Endothelial cell (in vitro differentiated cells): ENCODE results near the gene CLDN8. TPM values are rescaled to one million over a fixed set of nuclear protein-coding genes. Genes with fewer than 3 reads are reported as not detected.

ENCODE experiments used
- DNase-seq: peaks from one replicate; pipeline ENCODE4 v3.0.0; 2021; ENCODE audit warnings: low spot score
- H3K27ac Mint-ChIP-seq: one replicate; pipeline ENCODE4 v1.8.0; 2021; ENCODE audit warnings: mixed read lengths, inconsistent platforms; ENCODE audit not compliant: unreplicated experiment
- H3K27me3 Mint-ChIP-seq: one replicate; pipeline ENCODE4 v1.8.0; 2021; ENCODE audit warnings: mild to moderate bottlenecking, moderate library complexity, mixed read lengths, inconsistent platforms; ENCODE audit not compliant: unreplicated experiment
- H3K36me3 Mint-ChIP-seq: one replicate; pipeline ENCODE4 v1.8.0; 2021; ENCODE audit warnings: mild to moderate bottlenecking, low read depth, mixed read lengths, inconsistent platforms; ENCODE audit not compliant: unreplicated experiment
- H3K4me1 Mint-ChIP-seq: one replicate; pipeline ENCODE4 v1.8.0; 2021; ENCODE audit warnings: mild to moderate bottlenecking, mixed read lengths, inconsistent platforms; ENCODE audit not compliant: unreplicated experiment
- H3K4me3 Mint-ChIP-seq: one replicate; pipeline ENCODE4 v1.8.0; 2021; ENCODE audit warnings: mild to moderate bottlenecking, mixed read lengths, inconsistent platforms; ENCODE audit not compliant: unreplicated experiment
- H3K9me3 Mint-ChIP-seq: one replicate; pipeline ENCODE4 v1.8.0; 2021; ENCODE audit warnings: mixed read lengths, inconsistent platforms; ENCODE audit not compliant: unreplicated experiment
- total RNA-seq: library from RNA; stranded (reverse); fragmentation: NEBNext Ultra II Directional; extraction: Animal tissue kit (Norgen Biotek cat#: 25700); gene quantifications from one replicate; pipeline ENCODE4 v1.2.1, GENCODE V29; 2021; ENCODE audit not compliant: unreplicated experiment
- TF ChIP-seq, protein P1 (sequence below): fragments of 200-600 bp; sonication (generic); IDR thresholded peaks from one replicate; pipeline ENCODE4 v1.5.0; 2021; ENCODE audit warnings: antibody characterized with exemption; ENCODE audit not compliant: unreplicated experiment

Gene CLDN8
- total RNA-seq, 1 donor from 2014 or later: not detected

DNA sequence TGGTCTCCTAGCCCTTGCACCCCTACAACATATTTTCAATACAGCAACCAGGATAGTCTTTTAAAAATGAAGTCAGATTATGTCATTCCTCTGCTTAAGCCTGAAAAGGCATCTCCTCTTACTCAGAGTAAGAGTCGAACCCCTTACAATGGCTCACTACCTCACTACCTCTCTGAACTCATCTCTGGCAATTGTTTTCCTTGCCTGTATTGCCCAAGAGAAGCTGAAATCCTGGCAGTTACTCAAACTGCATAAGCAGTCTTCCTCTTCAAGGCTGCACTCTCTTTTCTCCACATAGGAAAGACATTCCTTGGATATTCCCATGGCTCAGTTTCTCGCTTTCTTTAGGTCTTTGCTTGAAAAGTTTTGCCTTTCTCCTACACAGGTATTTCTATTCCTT, 22.7 kb downstream of the CLDN8 start:
- H3K27me3 Mint-ChIP-seq: peaks cover 4% of the 10 kb centered on the region
- H3K36me3 Mint-ChIP-seq: no peaks in the 10 kb centered on the region
- no peak for DNase-seq
- H3K4me1 Mint-ChIP-seq: peaks cover 6% of the 10 kb centered on the region
- H3K27ac Mint-ChIP-seq: no peak overlapping the region
- H3K9me3 Mint-ChIP-seq: no peaks in the 10 kb centered on the region
- no peak overlapping the region for H3K4me3 Mint-ChIP-seq
- TF ChIP-seq, protein P1, sequence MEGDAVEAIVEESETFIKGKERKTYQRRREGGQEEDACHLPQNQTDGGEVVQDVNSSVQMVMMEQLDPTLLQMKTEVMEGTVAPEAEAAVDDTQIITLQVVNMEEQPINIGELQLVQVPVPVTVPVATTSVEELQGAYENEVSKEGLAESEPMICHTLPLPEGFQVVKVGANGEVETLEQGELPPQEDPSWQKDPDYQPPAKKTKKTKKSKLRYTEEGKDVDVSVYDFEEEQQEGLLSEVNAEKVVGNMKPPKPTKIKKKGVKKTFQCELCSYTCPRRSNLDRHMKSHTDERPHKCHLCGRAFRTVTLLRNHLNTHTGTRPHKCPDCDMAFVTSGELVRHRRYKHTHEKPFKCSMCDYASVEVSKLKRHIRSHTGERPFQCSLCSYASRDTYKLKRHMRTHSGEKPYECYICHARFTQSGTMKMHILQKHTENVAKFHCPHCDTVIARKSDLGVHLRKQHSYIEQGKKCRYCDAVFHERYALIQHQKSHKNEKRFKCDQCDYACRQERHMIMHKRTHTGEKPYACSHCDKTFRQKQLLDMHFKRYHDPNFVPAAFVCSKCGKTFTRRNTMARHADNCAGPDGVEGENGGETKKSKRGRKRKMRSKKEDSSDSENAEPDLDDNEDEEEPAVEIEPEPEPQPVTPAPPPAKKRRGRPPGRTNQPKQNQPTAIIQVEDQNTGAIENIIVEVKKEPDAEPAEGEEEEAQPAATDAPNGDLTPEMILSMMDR: no peak

DNA sequence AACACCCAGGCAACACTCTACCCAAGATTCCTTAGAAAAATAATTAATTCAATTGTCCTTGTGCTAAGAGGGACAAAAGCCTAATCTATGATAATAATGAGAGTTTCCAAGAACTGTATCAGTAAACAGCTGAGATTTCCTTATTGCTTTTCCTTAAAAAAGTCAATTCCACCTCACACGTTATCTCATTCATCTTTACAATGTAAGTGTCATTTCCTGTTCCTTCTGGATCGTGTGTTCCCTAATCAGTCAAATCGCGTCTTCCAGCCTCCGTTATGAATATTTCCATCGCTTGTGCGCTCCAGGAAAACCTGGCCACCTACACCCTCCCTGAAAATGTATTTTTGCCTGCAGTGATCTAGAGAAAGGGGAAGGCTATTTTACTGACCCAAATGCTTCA, 25.3 kb downstream of the CLDN8 start:
- no peaks in the 10 kb centered on the region for H3K36me3 Mint-ChIP-seq

DNA sequence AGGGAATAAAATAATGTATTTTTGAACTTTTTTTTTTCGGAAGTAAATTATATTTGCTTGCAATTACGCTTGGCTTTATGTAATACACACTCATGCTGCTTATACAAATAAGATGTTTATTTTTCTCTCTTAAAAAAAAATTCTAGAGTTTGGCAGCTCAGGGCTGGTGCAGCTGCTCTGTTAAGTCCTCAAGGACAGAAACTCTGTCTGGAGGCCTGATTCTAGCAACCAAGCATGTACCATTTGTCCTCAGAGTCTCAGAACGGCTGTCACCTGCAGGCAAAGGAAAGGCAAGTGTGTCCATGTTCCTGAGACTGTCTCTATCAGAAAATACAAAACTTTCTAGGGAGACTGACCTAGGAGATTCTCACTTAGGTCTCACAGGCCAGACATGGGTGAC, 26.1 kb downstream of the CLDN8 start:
- H3K4me3 Mint-ChIP-seq: no peak overlapping the region
- TF ChIP-seq, protein P1: no peak
- H3K36me3 Mint-ChIP-seq: no peaks in the 10 kb centered on the region
- DNase-seq: no peak
- H3K27me3 Mint-ChIP-seq: peaks cover 4% of the 10 kb centered on the region
- peaks cover 6% of the 10 kb centered on the region for H3K4me1 Mint-ChIP-seq
- H3K9me3 Mint-ChIP-seq: no peaks in the 10 kb centered on the region
- no peak overlapping the region for H3K27ac Mint-ChIP-seq

More for the DNA sequence above, 25.3 kb downstream of the CLDN8 start:
- H3K9me3 Mint-ChIP-seq: no peaks in the 10 kb centered on the region
- H3K4me3 Mint-ChIP-seq: no peak overlapping the region
- no peak for DNase-seq
- H3K27ac Mint-ChIP-seq: no peak overlapping the region
- H3K27me3 Mint-ChIP-seq: peaks cover 4% of the 10 kb centered on the region
- TF ChIP-seq, protein P1: no peak
- peaks cover 6% of the 10 kb centered on the region for H3K4me1 Mint-ChIP-seq

DNA sequence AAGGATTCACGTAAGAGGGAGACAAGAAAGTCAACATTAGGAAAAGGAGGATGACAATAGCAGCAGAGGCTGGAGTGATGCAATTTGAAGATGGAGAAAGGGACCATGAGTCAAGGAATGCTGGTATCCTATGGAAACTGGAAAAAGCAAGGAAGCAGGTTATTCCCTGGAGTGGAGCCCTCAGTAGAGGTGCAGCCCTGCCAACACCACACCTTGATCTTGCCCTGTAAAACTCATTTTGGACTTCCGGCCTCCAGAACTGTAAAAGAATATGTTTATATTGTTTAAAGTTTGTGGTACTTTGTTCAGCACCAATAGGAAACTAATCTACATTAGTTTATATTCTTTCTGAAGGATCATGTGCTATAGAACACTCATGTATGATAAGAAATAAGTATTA, 29.7 kb downstream of the CLDN8 start:
- no peak for DNase-seq
- Mint-ChIP-seq H3K27me3 (peaks cover 2% of the 10 kb centered on the region), H3K4me1 (peaks cover 6% of the 10 kb centered on the region), H3K9me3 (no peaks in the 10 kb centered on the region), H3K36me3 (no peaks in the 10 kb centered on the region), H3K27ac (no peak overlapping the region), H3K4me3 (no peak overlapping the region)
- TF ChIP-seq, protein P1: no peak

DNA sequence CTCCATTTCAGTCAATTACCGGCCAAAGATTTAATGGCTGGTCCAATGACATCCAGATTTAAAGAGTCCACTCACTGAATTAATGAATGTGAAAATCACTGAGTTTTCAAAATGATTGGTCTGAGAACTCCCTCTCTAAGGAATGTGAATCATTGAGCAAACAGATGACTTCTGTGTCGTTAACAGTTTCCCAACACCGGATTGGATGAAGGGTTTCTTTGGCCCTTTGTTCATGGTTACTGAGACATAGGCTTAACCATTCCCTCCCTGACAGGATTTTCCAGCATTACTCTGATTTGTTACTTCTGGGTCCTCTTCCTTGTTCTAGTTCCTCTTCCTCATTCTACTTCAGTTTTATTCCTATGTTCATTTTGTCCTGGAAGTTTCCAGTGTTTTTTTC, 47.8 kb downstream of the CLDN8 start:
- H3K27ac Mint-ChIP-seq: no peak overlapping the region
- H3K36me3 Mint-ChIP-seq: no peaks in the 10 kb centered on the region
- no peak for DNase-seq
- no peak overlapping the region for H3K4me3 Mint-ChIP-seq
- TF ChIP-seq, protein P1: no peak
- H3K27me3 Mint-ChIP-seq: peaks cover 1% of the 10 kb centered on the region
- H3K4me1 Mint-ChIP-seq: no peaks in the 10 kb centered on the region
- H3K9me3 Mint-ChIP-seq: no peaks in the 10 kb centered on the region
